HEK293 (cell line): ENCODE data around the gene HMGXB4.

Source experiments
- RBAK ChIP-seq: fragments of 450-650 bp; formaldehyde crosslinking; IDR thresholded peaks from 2 replicates; pipeline ENCODE4 v1.5.1; 2016; ENCODE audit warnings: missing biosample characterization, missing genetic modification characterization
- ZNF626 ChIP-seq: fragments of 450-650 bp; sonication (Bioruptor Pico); formaldehyde crosslinking; IDR thresholded peaks from 2 replicates; pipeline ENCODE4 v1.5.1; 2018; ENCODE audit warnings: missing biosample characterization, missing genetic modification characterization, inconsistent platforms
- TF ChIP-seq, protein P1 (sequence below): fragments of 450-650 bp; formaldehyde crosslinking; IDR thresholded peaks from 2 replicates; pipeline ENCODE4 v1.5.1; 2016; ENCODE audit warnings: missing biosample characterization, missing genetic modification characterization
- TF ChIP-seq, protein P2 (sequence below): fragments of 450-650 bp; formaldehyde crosslinking; IDR thresholded peaks from 2 replicates; pipeline ENCODE4 v1.5.1; 2016; ENCODE audit warnings: missing biosample characterization, missing genetic modification characterization, borderline replicate concordance

DNA sequence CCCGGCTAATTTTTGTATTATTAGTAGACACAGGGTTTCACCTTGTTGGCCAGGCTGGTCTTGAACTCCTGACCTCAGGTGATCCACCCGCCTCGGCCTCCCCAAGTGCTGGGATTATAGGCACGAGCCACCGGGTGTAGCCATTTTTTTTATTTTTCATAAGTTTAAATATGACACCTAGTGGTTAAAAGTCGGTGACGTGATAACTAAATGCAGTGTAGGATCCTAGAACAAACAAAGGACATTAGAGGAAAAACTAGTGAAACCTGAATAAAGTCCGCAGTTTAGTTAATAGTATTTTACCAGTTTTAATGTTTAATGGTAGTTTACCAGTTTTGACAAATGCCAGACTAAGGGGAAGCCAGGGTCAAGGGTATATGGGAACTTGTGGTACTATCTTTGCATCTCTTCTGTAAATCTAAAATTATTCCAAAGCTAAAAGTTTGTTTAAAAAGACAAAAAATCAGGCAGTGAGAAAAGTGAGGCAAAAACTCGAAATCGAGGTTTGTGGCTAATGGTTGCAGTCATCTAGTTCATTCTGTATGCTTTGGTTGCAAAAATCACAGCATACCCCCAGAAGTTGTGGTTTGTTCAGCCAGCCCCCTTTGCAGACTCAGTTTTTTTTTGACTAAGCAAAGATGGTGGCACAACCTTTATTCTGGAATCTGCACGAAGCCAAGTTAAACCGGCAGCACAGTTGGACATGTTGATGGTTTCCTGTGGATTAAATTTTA is 72.0 kb downstream of the HMGXB4 start:
- TF ChIP-seq, protein P1, sequence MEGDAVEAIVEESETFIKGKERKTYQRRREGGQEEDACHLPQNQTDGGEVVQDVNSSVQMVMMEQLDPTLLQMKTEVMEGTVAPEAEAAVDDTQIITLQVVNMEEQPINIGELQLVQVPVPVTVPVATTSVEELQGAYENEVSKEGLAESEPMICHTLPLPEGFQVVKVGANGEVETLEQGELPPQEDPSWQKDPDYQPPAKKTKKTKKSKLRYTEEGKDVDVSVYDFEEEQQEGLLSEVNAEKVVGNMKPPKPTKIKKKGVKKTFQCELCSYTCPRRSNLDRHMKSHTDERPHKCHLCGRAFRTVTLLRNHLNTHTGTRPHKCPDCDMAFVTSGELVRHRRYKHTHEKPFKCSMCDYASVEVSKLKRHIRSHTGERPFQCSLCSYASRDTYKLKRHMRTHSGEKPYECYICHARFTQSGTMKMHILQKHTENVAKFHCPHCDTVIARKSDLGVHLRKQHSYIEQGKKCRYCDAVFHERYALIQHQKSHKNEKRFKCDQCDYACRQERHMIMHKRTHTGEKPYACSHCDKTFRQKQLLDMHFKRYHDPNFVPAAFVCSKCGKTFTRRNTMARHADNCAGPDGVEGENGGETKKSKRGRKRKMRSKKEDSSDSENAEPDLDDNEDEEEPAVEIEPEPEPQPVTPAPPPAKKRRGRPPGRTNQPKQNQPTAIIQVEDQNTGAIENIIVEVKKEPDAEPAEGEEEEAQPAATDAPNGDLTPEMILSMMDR (tag by site-specific recombination) = no peak
- TF ChIP-seq ZNF626 (tag by site-specific recombination) (no peak), RBAK (no peak)
- TF ChIP-seq, protein P2, sequence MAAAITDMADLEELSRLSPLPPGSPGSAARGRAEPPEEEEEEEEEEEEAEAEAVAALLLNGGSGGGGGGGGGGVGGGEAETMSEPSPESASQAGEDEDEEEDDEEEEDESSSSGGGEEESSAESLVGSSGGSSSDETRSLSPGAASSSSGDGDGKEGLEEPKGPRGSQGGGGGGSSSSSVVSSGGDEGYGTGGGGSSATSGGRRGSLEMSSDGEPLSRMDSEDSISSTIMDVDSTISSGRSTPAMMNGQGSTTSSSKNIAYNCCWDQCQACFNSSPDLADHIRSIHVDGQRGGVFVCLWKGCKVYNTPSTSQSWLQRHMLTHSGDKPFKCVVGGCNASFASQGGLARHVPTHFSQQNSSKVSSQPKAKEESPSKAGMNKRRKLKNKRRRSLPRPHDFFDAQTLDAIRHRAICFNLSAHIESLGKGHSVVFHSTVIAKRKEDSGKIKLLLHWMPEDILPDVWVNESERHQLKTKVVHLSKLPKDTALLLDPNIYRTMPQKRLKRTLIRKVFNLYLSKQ (tag by site-specific recombination) = no peak
